OCI-LY1 (cell line): Measurements from ENCODE around the gene PTPN22.

ENCODE experiments used
- H2AFZ ChIP-seq: fragments of 200-600 bp; sonication (generic), shearing (Covaris generic); 2 replicates; pipeline ENCODE4 v1.6.0; 2014; ENCODE audit warnings: antibody characterized with exemption, mild to moderate bottlenecking, low read length
- H3F3A ChIP-seq: fragments of 200-600 bp; sonication (generic), shearing (Covaris generic); 2 replicates; pipeline ENCODE4 v1.6.0; 2014; ENCODE audit warnings: mild to moderate bottlenecking, antibody characterized with exemption, low read length, moderate library complexity; ENCODE audit not compliant: insufficient read depth
- H3K27ac ChIP-seq: fragments of 200-600 bp; sonication (generic); 2 replicates; pipeline ENCODE4 v1.5.1; 2014; ENCODE audit warnings: low read length, mixed run types, mild to moderate bottlenecking, low read depth; ENCODE audit not compliant: poor library complexity, severe bottlenecking
- H3K27me3 ChIP-seq: fragments of 200-600 bp; sonication (generic); 2 replicates; pipeline ENCODE4 v1.6.0; 2014; ENCODE audit warnings: antibody characterized with exemption, mild to moderate bottlenecking, low read length, moderate library complexity; ENCODE audit not compliant: insufficient read depth
- H3K36me3 ChIP-seq: fragments of 200-600 bp; sonication (generic); 2 replicates; pipeline ENCODE4 v1.6.1; 2014; ENCODE audit warnings: mild to moderate bottlenecking, antibody characterized with exemption, low read length, moderate library complexity, mixed read lengths; ENCODE audit not compliant: insufficient read depth
- H3K4me1 ChIP-seq: fragments of 200-600 bp; sonication (generic); 2 replicates; pipeline ENCODE4 v1.5.1; 2014; ENCODE audit warnings: mild to moderate bottlenecking, low read length, moderate library complexity; ENCODE audit not compliant: insufficient read depth, severe bottlenecking
- H3K4me2 ChIP-seq: fragments of 200-600 bp; sonication (generic), shearing (Covaris generic); 2 replicates; pipeline ENCODE4 v1.6.1; 2014; ENCODE audit warnings: low read length
- H3K4me3 ChIP-seq: fragments of 200-600 bp; sonication (generic); 2 replicates; pipeline ENCODE4 v1.5.1; 2014; ENCODE audit warnings: low read length, low read depth, mild to moderate bottlenecking, mixed read lengths; ENCODE audit not compliant: poor library complexity, severe bottlenecking
- H3K79me2 ChIP-seq: fragments of 200-600 bp; shearing (Covaris generic); 2 replicates; pipeline ENCODE4 v1.6.1; 2016; ENCODE audit warnings: mixed run types, low read length, mixed read lengths; ENCODE audit not compliant: insufficient read depth
- H3K9ac ChIP-seq: fragments of 200-600 bp; sonication (generic), shearing (Covaris generic); 2 replicates; pipeline ENCODE4 v1.6.1; 2014; ENCODE audit warnings: mild to moderate bottlenecking, low read length, mixed read lengths
- H3K9me2 ChIP-seq: fragments of 200-600 bp; sonication (generic), shearing (Covaris generic); 2 replicates; pipeline ENCODE4 v1.6.1; 2014; ENCODE audit warnings: low read depth, mild to moderate bottlenecking, low read length, mixed read lengths
- H3K9me3 ChIP-seq: fragments of 200-600 bp; shearing (Covaris generic); 2 replicates; pipeline ENCODE4 v1.6.1; 2014; ENCODE audit warnings: low read length, mixed read lengths
- H4K20me1 ChIP-seq: fragments of 200-600 bp; sonication (generic), shearing (Covaris generic); 2 replicates; pipeline ENCODE4 v1.6.0; 2016; ENCODE audit warnings: mild to moderate bottlenecking, low read length; ENCODE audit not compliant: insufficient read depth
- EZH2 ChIP-seq: fragments of 200-600 bp; sonication (generic), shearing (Covaris generic); IDR thresholded peaks from 2 replicates; pipeline ENCODE4 v1.8.0; 2017; ENCODE audit warnings: borderline replicate concordance, mixed run types, mild to moderate bottlenecking, antibody characterized with exemption, low read length, moderate library complexity, mixed read lengths
- TF ChIP-seq, protein P1 (sequence below): fragments of 200-600 bp; sonication (generic), shearing (Covaris generic); IDR thresholded peaks from 2 replicates; pipeline ENCODE4 v1.5.1; 2017; ENCODE audit warnings: mild to moderate bottlenecking, antibody characterized with exemption, low read length, moderate library complexity, mixed read lengths

Gene PTPN22

DNA sequence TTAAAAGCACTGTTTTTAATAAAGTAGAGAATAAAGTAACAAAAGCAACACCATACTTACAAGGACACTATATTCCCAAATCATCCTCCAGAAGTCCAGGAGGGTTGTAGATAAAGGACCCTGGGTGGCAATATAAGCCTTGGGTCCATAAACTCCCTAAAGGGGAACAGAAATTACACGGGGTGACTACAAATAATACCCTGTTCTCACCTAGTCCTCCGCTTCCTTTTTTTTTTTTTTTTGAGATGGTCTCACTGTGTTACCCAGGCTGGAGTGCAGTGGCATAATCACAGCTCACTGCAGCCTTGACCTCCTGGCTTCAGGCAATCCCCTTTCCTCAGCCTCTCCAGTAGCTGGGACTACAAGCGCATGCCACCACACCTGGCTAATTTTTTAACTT is 13.1 kb downstream of the PTPN22 start:
- H3K36me3 ChIP-seq = peaks cover 59% of the 10 kb centered on the region
- H4K20me1 ChIP-seq = no peaks in the 10 kb centered on the region
- no peak overlapping the region for H3K4me2 ChIP-seq
- peaks cover 51% of the 10 kb centered on the region for H3K4me1 ChIP-seq
- TF ChIP-seq, protein P1, sequence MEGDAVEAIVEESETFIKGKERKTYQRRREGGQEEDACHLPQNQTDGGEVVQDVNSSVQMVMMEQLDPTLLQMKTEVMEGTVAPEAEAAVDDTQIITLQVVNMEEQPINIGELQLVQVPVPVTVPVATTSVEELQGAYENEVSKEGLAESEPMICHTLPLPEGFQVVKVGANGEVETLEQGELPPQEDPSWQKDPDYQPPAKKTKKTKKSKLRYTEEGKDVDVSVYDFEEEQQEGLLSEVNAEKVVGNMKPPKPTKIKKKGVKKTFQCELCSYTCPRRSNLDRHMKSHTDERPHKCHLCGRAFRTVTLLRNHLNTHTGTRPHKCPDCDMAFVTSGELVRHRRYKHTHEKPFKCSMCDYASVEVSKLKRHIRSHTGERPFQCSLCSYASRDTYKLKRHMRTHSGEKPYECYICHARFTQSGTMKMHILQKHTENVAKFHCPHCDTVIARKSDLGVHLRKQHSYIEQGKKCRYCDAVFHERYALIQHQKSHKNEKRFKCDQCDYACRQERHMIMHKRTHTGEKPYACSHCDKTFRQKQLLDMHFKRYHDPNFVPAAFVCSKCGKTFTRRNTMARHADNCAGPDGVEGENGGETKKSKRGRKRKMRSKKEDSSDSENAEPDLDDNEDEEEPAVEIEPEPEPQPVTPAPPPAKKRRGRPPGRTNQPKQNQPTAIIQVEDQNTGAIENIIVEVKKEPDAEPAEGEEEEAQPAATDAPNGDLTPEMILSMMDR = no peak
- TF ChIP-seq EZH2 = no peak
- H3K4me3 ChIP-seq = no peak overlapping the region
- peaks cover 12% of the 10 kb centered on the region; the same call in 1 of the 2 replicates for H3K79me2 ChIP-seq
- H3K27ac ChIP-seq = peak overlapping the region; percentile 72
- no peaks in the 10 kb centered on the region for H3K27me3 ChIP-seq
- H3K9ac ChIP-seq = no peak overlapping the region
- H3F3A ChIP-seq = no peaks in the 10 kb centered on the region
- H3K9me2 ChIP-seq = no peaks in the 10 kb centered on the region
- no peaks in the 10 kb centered on the region for H3K9me3 ChIP-seq
- H2AFZ ChIP-seq = no peak overlapping the region

DNA sequence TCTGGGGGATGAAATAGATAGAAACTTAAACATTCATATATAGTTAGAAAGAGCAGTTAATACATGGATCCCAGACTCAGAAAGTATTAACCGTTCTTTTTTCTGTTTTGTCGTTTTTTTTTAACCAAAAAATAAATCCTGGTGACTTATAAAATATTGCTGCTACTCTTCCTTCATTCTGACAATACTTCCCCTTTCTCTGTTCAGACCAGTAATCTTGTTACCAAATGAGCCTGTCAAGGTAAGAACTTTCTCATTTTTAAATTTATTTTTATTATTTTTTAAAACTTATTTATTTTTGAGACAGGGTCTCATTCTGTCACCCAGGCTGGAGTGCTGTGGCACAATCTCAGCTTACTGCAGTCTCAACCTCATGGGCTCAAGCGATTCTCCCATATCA is 13.7 kb downstream of the PTPN22 start:
- H3K4me2 ChIP-seq = no peak overlapping the region
- peak overlapping the region; percentile 72 for H3K27ac ChIP-seq
- H3K79me2 ChIP-seq = peaks cover 11% of the 10 kb centered on the region; the same call in 1 of the 2 replicates
- H3K4me3 ChIP-seq = no peak overlapping the region
- no peaks in the 10 kb centered on the region for H3K9me2 ChIP-seq
- no peaks in the 10 kb centered on the region for H4K20me1 ChIP-seq
- no peak overlapping the region for H2AFZ ChIP-seq
- H3K9ac ChIP-seq = no peak overlapping the region
- no peaks in the 10 kb centered on the region for H3K27me3 ChIP-seq
- peaks cover 53% of the 10 kb centered on the region for H3K36me3 ChIP-seq
- H3K9me3 ChIP-seq = no peaks in the 10 kb centered on the region
- H3F3A ChIP-seq = no peaks in the 10 kb centered on the region
- H3K4me1 ChIP-seq = peaks cover 48% of the 10 kb centered on the region
- TF ChIP-seq, protein P1 = no peak
- TF ChIP-seq EZH2 = no peak

- no peaks in the 10 kb centered on the region for H3K79me2 ChIP-seq
- H3F3A ChIP-seq = no peaks in the 10 kb centered on the region
- H3K4me2 ChIP-seq = no peak overlapping the region
- H3K9ac ChIP-seq = no peak overlapping the region
- H4K20me1 ChIP-seq = no peaks in the 10 kb centered on the region
- no peak overlapping the region for H2AFZ ChIP-seq
- H3K9me3 ChIP-seq = no peaks in the 10 kb centered on the region
- H3K4me3 ChIP-seq = no peak overlapping the region
- no peak overlapping the region for H3K27ac ChIP-seq
- H3K4me1 ChIP-seq = peaks cover 35% of the 10 kb centered on the region
- peaks cover 64% of the 10 kb centered on the region for H3K36me3 ChIP-seq
- H3K9me2 ChIP-seq = no peaks in the 10 kb centered on the region
- no peaks in the 10 kb centered on the region for H3K27me3 ChIP-seq
- TF ChIP-seq EZH2 = no peak
- TF ChIP-seq, protein P1 = no peak
These were observed 15.1 kb downstream of the PTPN22 start for GRCh38 chr1:113856401-113856790.
